CD4-positive, alpha-beta T cell treated with Interleukin-4 for 4 hours (primary cell): ENCODE data around the gene ABLIM3.
"Not testable (repeated sequence)": the region's sequence is repeated elsewhere in the genome, so short reads cannot be mapped to it uniquely, and the experiment has no call there.

ENCODE experiments used
- DNase-seq: peaks from one replicate; pipeline ENCODE4 v3.0.0-alpha.2; 2020

The ABLIM3 gene

GRCh38 chr5:149262315-149262714 is 121.0 kb downstream of the ABLIM3 start:
- no peak for DNase-seq

- peak; percentile 18 for DNase-seq
These were observed 123.3 kb downstream of the ABLIM3 start for GRCh38 chr5:149264439-149265067.

- no peak for DNase-seq
These were observed 123.8 kb downstream of the ABLIM3 start for GRCh38 chr5:149265068-149265465.

- DNase-seq = no peak
These were observed 124.3 kb downstream of the ABLIM3 start for GRCh38 chr5:149265597-149265996.

- DNase-seq = no peak
These were observed 126.1 kb downstream of the ABLIM3 start for GRCh38 chr5:149267241-149267973.

GRCh38 chr5:149268928-149269557 is 127.8 kb downstream of the ABLIM3 start:
- peak; percentile 55 for DNase-seq

- DNase-seq = no peak
These were observed 130.0 kb downstream of the ABLIM3 start for GRCh38 chr5:149271195-149271715.

- no peak for DNase-seq
These were observed 130.6 kb downstream of the ABLIM3 start, which contains the start of gene AFAP1L1 for GRCh38 chr5:149271716-149272563. TSS of gene AFAP1L1 (plus strand) at chr5:149271859. CDS start at chr5:149271969, 110 bp downstream.

GRCh38 chr5:149272781-149273180 is 131.5 kb downstream of the ABLIM3 start:
- not testable (repeated sequence) for DNase-seq

GRCh38 chr5:149273237-149273636 is 131.9 kb downstream of the ABLIM3 start:
- DNase-seq = no peak

GRCh38 chr5:149273950-149274349 is 132.7 kb downstream of the ABLIM3 start:
- DNase-seq = no peak

GRCh38 chr5:149274939-149275338 is 133.6 kb downstream of the ABLIM3 start:
- no peak for DNase-seq

- DNase-seq = no peak
These were observed 136.5 kb downstream of the ABLIM3 start for GRCh38 chr5:149277801-149278200.

GRCh38 chr5:149278451-149279210 is 137.3 kb downstream of the ABLIM3 start:
- no peak for DNase-seq

- no peak for DNase-seq
These were observed 138.4 kb downstream of the ABLIM3 start for GRCh38 chr5:149279661-149280060.

GRCh38 chr5:149280124-149280523 is 138.8 kb downstream of the ABLIM3 start:
- DNase-seq = no peak

GRCh38 chr5:149280802-149281201 is 139.5 kb downstream of the ABLIM3 start:
- DNase-seq = no peak

GRCh38 chr5:149282027-149282965 is 141.0 kb downstream of the ABLIM3 start:
- DNase-seq = no peak

GRCh38 chr5:149282966-149283332 is 141.7 kb downstream of the ABLIM3 start:
- DNase-seq = no peak

GRCh38 chr5:149283626-149284480 is 142.6 kb downstream of the ABLIM3 start:
- no peak for DNase-seq
